Caco-2 (cell line): Measurements from ENCODE around the gene DRD1. TPM values are rescaled to one million over a fixed set of nuclear protein-coding genes. Genes with fewer than 3 reads are reported as not detected.

Experiments used
- BruUV-seq: library from RNA; stranded (reverse); fragments of 400-500 nt; replicated peaks from 2 replicates; lab custom pipeline; 2021; lab: Mats Ljungman, UMichigan
- CTCF ChIA-PET: fragments of 300-600 bp; sonication (Branson Sonifier 250); formaldehyde crosslinking; loops from one replicate; lab custom pipeline; 2022; ENCODE audit warnings: antibody characterized with exemption; lab: Charles Lee
- POLR2A ChIA-PET: fragments of 300-600 bp; sonication (Branson Sonifier 250); formaldehyde crosslinking; loops from one replicate; lab custom pipeline; 2022; ENCODE audit warnings: antibody characterized with exemption; lab: Charles Lee
- DNase-seq, 2 experiments: peaks; one replicate each; pipeline versions ENCODE4 v3.0.0 to v3.0.0-alpha.2; 2020 to 2022
- H3K27me3 ChIP-seq: replicated peaks from 2 replicates; pipeline ENCODE4 v1.6.0; 2011; ENCODE audit warnings: low read length; ENCODE audit not compliant: control insufficient read depth, insufficient read depth
- H3K36me3 ChIP-seq: 2 replicates; pipeline ENCODE4 v1.5.1; 2011; ENCODE audit warnings: low read length; ENCODE audit not compliant: control insufficient read depth, insufficient read depth
- H3K4me1 ChIP-seq: fragments of 250-450 bp; sonication (Bioruptor Pico); 2 replicates; pipeline ENCODE4 v1.5.1; 2020; ENCODE audit warnings: mild to moderate bottlenecking
- H3K4me3 ChIP-seq: 2 replicates; pipeline ENCODE4 v1.5.1; 2011; ENCODE audit warnings: low read depth, mild to moderate bottlenecking, control low read depth, low read length
- H3K9me3 ChIP-seq: fragments of 250-450 bp; sonication (Bioruptor Pico); 2 replicates; pipeline ENCODE4 v1.5.1; 2020; ENCODE audit warnings: mild to moderate bottlenecking, moderate library complexity
- H3K27ac Mint-ChIP-seq: one replicate; pipeline ENCODE4 v1.8.0; 2022; ENCODE audit warnings: mixed read lengths; ENCODE audit not compliant: unreplicated experiment
- H3K27me3 Mint-ChIP-seq: one replicate; pipeline ENCODE4 v1.8.0; 2022; ENCODE audit warnings: mixed read lengths; ENCODE audit not compliant: insufficient read depth, unreplicated experiment
- H3K36me3 Mint-ChIP-seq: one replicate; pipeline ENCODE4 v1.8.0; 2022; ENCODE audit warnings: mild to moderate bottlenecking, mixed read lengths; ENCODE audit not compliant: insufficient read depth, unreplicated experiment
- H3K4me1 Mint-ChIP-seq: one replicate; pipeline ENCODE4 v1.8.0; 2022; ENCODE audit warnings: low read depth, mixed read lengths; ENCODE audit not compliant: unreplicated experiment
- H3K4me3 Mint-ChIP-seq: one replicate; pipeline ENCODE4 v1.8.0; 2022; ENCODE audit warnings: mild to moderate bottlenecking, moderate library complexity, mixed read lengths; ENCODE audit not compliant: unreplicated experiment
- H3K9me3 Mint-ChIP-seq: one replicate; pipeline ENCODE4 v1.8.0; 2022; ENCODE audit warnings: mixed read lengths; ENCODE audit not compliant: unreplicated experiment
- intact Hi-C: fragments of 100-400 bp; cut with micrococcal nuclease; formaldehyde crosslinking; loops from one replicate; pipeline ENCODE4 v1.10.0; 2022; ENCODE audit not compliant: unreplicated experiment
- total RNA-seq: library from RNA; stranded (reverse); gene quantifications from 2 replicates; pipeline ENCODE4 v1.2.3, GENCODE V29; 2022
- TF ChIP-seq, protein P1 (sequence below), 2 experiments: fragments of 200-600 bp in 1 of 2; IDR thresholded peaks; 1 replicate in 1 of 2; 2 replicates in 1 of 2; pipeline versions ENCODE4 v1.5.1 to v1.8.0; 2011 to 2022; ENCODE audit warnings: antibody characterized with exemption in 1 of 2, control low read depth in 1 of 2, inconsistent platforms in 1 of 2, low read depth in 1 of 2, low read length in 1 of 2, mild to moderate bottlenecking in 1 of 2, moderate library complexity in 1 of 2; ENCODE audit not compliant: insufficient read depth in 1 of 2, severe bottlenecking in 1 of 2, unreplicated experiment in 1 of 2

The DRD1 gene
- total RNA-seq, 1 experiment from 2014 or later, result not detected

GRCh38 chr5:175475248-175475647 is 31.3 kb upstream of the DRD1 start:
- intact Hi-C loops, result no loop called here
- no peaks in the 10 kb centered on the region for H3K27me3 ChIP-seq
- H3K9me3 Mint-ChIP-seq, result no peaks in the 10 kb centered on the region
- DNase-seq, result no peak
- peaks cover 6% of the 10 kb centered on the region for H3K4me1 ChIP-seq
- no peaks in the 10 kb centered on the region for H3K36me3 ChIP-seq
- ChIA-PET POLR2A (no interaction called here), CTCF (interaction anchor here (0.6 kb wide), 1 partner anchor 16 kb away, joined by 3 read pairs; no protein-coding TSS in a partner anchor)
- no peak overlapping the region for H3K4me3 ChIP-seq
- BruUV-seq, result no TSS peak
- no peaks in the 10 kb centered on the region for H3K27me3 Mint-ChIP-seq
- TF ChIP-seq, protein P1, sequence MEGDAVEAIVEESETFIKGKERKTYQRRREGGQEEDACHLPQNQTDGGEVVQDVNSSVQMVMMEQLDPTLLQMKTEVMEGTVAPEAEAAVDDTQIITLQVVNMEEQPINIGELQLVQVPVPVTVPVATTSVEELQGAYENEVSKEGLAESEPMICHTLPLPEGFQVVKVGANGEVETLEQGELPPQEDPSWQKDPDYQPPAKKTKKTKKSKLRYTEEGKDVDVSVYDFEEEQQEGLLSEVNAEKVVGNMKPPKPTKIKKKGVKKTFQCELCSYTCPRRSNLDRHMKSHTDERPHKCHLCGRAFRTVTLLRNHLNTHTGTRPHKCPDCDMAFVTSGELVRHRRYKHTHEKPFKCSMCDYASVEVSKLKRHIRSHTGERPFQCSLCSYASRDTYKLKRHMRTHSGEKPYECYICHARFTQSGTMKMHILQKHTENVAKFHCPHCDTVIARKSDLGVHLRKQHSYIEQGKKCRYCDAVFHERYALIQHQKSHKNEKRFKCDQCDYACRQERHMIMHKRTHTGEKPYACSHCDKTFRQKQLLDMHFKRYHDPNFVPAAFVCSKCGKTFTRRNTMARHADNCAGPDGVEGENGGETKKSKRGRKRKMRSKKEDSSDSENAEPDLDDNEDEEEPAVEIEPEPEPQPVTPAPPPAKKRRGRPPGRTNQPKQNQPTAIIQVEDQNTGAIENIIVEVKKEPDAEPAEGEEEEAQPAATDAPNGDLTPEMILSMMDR (IDR thresholded peaks at IDR 0.05; ENCODE audit: insufficient read depth in 1 of 2, low read depth in 1 of 2, low read length in 1 of 2, severe bottlenecking in 1 of 2, unreplicated experiment in 1 of 2), result no peak
- peaks cover 17% of the 10 kb centered on the region for H3K4me1 Mint-ChIP-seq
- H3K27ac Mint-ChIP-seq, result no peak overlapping the region
- no peaks in the 10 kb centered on the region for H3K9me3 ChIP-seq
- H3K36me3 Mint-ChIP-seq, result peaks cover under 1% of the 10 kb centered on the region
- H3K4me3 Mint-ChIP-seq, result no peak overlapping the region

- TF ChIP-seq, protein P1 (IDR thresholded peaks at IDR 0.05; ENCODE audit: insufficient read depth in 1 of 2, low read depth in 1 of 2, low read length in 1 of 2, severe bottlenecking in 1 of 2, unreplicated experiment in 1 of 2), result no peak
- H3K9me3 ChIP-seq, result no peaks in the 10 kb centered on the region
- Mint-ChIP-seq H3K9me3 (no peaks in the 10 kb centered on the region), H3K27ac (no peak overlapping the region), H3K4me1 (peaks cover 25% of the 10 kb centered on the region), H3K27me3 (no peaks in the 10 kb centered on the region), H3K4me3 (no peak overlapping the region), H3K36me3 (no peaks in the 10 kb centered on the region)
- H3K4me1 ChIP-seq, result peaks cover 19% of the 10 kb centered on the region
- intact Hi-C loops, result no loop called here
- DNase-seq, result no peak
- POLR2A ChIA-PET, result no interaction called here
- CTCF ChIA-PET, result no interaction called here
- no TSS peak for BruUV-seq
- no peak overlapping the region for H3K4me3 ChIP-seq
- H3K36me3 ChIP-seq, result no peaks in the 10 kb centered on the region
- no peaks in the 10 kb centered on the region for H3K27me3 ChIP-seq
Measured at GRCh38 chr5:175472378-175472777, 28.4 kb upstream of the DRD1 start.

GRCh38 chr5:175471628-175472027 is 27.6 kb upstream of the DRD1 start:
- intact Hi-C loops, result no loop called here
- H3K36me3 ChIP-seq, result no peaks in the 10 kb centered on the region
- Mint-ChIP-seq H3K4me3 (no peak overlapping the region), H3K27ac (no peak overlapping the region), H3K9me3 (no peaks in the 10 kb centered on the region), H3K4me1 (peaks cover 25% of the 10 kb centered on the region), H3K36me3 (no peaks in the 10 kb centered on the region), H3K27me3 (no peaks in the 10 kb centered on the region)
- TF ChIP-seq, protein P1 (IDR thresholded peaks at IDR 0.05; ENCODE audit: insufficient read depth in 1 of 2, low read depth in 1 of 2, low read length in 1 of 2, severe bottlenecking in 1 of 2, unreplicated experiment in 1 of 2), result no peak
- ChIA-PET CTCF (no interaction called here), POLR2A (no interaction called here)
- no peaks in the 10 kb centered on the region for H3K27me3 ChIP-seq
- H3K4me3 ChIP-seq, result no peak overlapping the region
- no peak for DNase-seq
- BruUV-seq, result no TSS peak
- H3K4me1 ChIP-seq, result peaks cover 19% of the 10 kb centered on the region
- H3K9me3 ChIP-seq, result no peaks in the 10 kb centered on the region
